Measurements from ENCODE around the gene ZNF654.

ZNF654 gene

GRCh38 chr3:88133711-88134263, 74.7 kb downstream of the ZNF654 start:
- TF ChIP-seq, protein P1, sequence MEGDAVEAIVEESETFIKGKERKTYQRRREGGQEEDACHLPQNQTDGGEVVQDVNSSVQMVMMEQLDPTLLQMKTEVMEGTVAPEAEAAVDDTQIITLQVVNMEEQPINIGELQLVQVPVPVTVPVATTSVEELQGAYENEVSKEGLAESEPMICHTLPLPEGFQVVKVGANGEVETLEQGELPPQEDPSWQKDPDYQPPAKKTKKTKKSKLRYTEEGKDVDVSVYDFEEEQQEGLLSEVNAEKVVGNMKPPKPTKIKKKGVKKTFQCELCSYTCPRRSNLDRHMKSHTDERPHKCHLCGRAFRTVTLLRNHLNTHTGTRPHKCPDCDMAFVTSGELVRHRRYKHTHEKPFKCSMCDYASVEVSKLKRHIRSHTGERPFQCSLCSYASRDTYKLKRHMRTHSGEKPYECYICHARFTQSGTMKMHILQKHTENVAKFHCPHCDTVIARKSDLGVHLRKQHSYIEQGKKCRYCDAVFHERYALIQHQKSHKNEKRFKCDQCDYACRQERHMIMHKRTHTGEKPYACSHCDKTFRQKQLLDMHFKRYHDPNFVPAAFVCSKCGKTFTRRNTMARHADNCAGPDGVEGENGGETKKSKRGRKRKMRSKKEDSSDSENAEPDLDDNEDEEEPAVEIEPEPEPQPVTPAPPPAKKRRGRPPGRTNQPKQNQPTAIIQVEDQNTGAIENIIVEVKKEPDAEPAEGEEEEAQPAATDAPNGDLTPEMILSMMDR (conservative IDR thresholded peaks at IDR 0.05; ENCODE audit: low read length) = no peak
- TF ChIP-seq EZH2phosphoT487 (IDR thresholded peaks at IDR 0.05; ENCODE audit: borderline replicate concordance) = no peak
- H3K36me3 ChIP-seq (ENCODE audit: insufficient read depth, low read length) = peaks cover 89% of the 10 kb centered on the region

GRCh38 chr3:88137836-88138235, 78.8 kb downstream of the ZNF654 start:
- Histone ChIP-seq H3K36me3 (ENCODE audit: insufficient read depth, low read length) (peaks cover 88% of the 10 kb centered on the region), H3K9me2 (replicated peaks; ENCODE audit: low read depth, low read length) (no peaks in the 10 kb centered on the region)

More at GRCh38 chr3:88133711-88134263, 74.7 kb downstream of the ZNF654 start:
- H3K9ac ChIP-seq (ENCODE audit: low read depth, low read length, poor library complexity, severe bottlenecking) = no peak overlapping the region
- no peaks in the 10 kb centered on the region for H3K4me1 ChIP-seq (ENCODE audit: insufficient read depth, low read length, poor library complexity, severe bottlenecking)
- no peak overlapping the region for H3K4me3 ChIP-seq (ENCODE audit: low read length, poor library complexity, severe bottlenecking)
- no peaks in the 10 kb centered on the region for H3K9me2 ChIP-seq (replicated peaks; ENCODE audit: low read depth, low read length)
- no peaks in the 10 kb centered on the region for H3K9me3 ChIP-seq (ENCODE audit: insufficient read depth, low read depth, low read length)
- no peak overlapping the region for H2AFZ ChIP-seq (ENCODE audit: low read length)
- H3K79me2 ChIP-seq (ENCODE audit: insufficient read depth, low read length) = peaks cover 14% of the 10 kb centered on the region; the same call in 1 of the 2 replicates
- peaks cover 3% of the 10 kb centered on the region for H4K20me1 ChIP-seq (ENCODE audit: insufficient read depth, low read length, poor library complexity, severe bottlenecking)
- no peaks in the 10 kb centered on the region for H3K27me3 ChIP-seq (ENCODE audit: insufficient read depth, low read length, poor library complexity, severe bottlenecking)
- H3K4me2 ChIP-seq (ENCODE audit: low read depth, low read length, poor library complexity, severe bottlenecking) = no peak overlapping the region
- H3F3A ChIP-seq (ENCODE audit: low read depth) = no peaks in the 10 kb centered on the region

DNA sequence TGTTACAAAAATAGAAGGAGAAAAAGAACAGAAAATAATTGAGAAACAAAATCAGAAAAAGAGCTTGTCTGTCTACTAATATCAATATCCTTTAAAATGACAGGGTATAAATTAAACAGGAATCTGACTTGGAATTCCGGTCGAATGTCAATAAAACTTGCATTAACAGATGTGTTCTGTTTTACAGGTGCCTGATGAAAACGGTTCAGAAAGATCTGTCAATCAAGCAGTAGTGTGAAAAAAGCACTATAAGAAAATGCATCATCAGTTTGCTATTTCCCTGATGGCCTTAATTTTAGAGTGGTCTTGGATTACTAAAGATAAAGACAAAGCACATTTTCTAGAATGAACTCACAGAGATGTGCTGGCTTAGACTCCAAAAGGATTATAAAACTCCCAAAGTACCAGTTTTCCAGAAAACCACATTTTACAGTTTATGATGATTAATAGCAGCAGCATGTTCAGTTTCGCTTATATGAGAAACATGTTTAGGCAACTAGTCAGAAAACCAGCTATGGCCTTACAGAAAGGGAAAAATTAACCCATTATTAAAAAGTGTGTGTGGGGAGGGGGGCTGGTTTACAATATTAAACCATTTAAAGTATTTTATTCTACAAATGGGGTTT, 82.5 kb downstream of the ZNF654 start:
- TF ChIP-seq, protein P1 (conservative IDR thresholded peaks at IDR 0.05; ENCODE audit: low read length) = no peak
- no peak for TF ChIP-seq EZH2phosphoT487 (IDR thresholded peaks at IDR 0.05; ENCODE audit: borderline replicate concordance)
- Histone ChIP-seq H3F3A (ENCODE audit: low read depth) (no peaks in the 10 kb centered on the region), H3K9ac (ENCODE audit: low read depth, low read length, poor library complexity, severe bottlenecking) (no peak overlapping the region), H3K4me3 (ENCODE audit: low read length, poor library complexity, severe bottlenecking) (no peak overlapping the region), H3K4me2 (ENCODE audit: low read depth, low read length, poor library complexity, severe bottlenecking) (no peak overlapping the region), H3K36me3 (ENCODE audit: insufficient read depth, low read length) (peaks cover 57% of the 10 kb centered on the region), H2AFZ (ENCODE audit: low read length) (no peak overlapping the region), H3K79me2 (ENCODE audit: insufficient read depth, low read length) (no peaks in the 10 kb centered on the region), H3K9me3 (ENCODE audit: insufficient read depth, low read depth, low read length) (no peaks in the 10 kb centered on the region), H3K9me2 (replicated peaks; ENCODE audit: low read depth, low read length) (no peaks in the 10 kb centered on the region), H4K20me1 (ENCODE audit: insufficient read depth, low read length, poor library complexity, severe bottlenecking) (no peaks in the 10 kb centered on the region), H3K4me1 (ENCODE audit: insufficient read depth, low read length, poor library complexity, severe bottlenecking) (peaks cover under 1% of the 10 kb centered on the region), H3K27me3 (ENCODE audit: insufficient read depth, low read length, poor library complexity, severe bottlenecking) (no peaks in the 10 kb centered on the region)

More at GRCh38 chr3:88137836-88138235, 78.8 kb downstream of the ZNF654 start:
- Histone ChIP-seq H2AFZ (ENCODE audit: low read length) (no peak overlapping the region), H3K9me3 (ENCODE audit: insufficient read depth, low read depth, low read length) (no peaks in the 10 kb centered on the region), H3F3A (ENCODE audit: low read depth) (no peaks in the 10 kb centered on the region), H3K27me3 (ENCODE audit: insufficient read depth, low read length, poor library complexity, severe bottlenecking) (no peaks in the 10 kb centered on the region), H3K4me2 (ENCODE audit: low read depth, low read length, poor library complexity, severe bottlenecking) (no peak overlapping the region), H3K4me3 (ENCODE audit: low read length, poor library complexity, severe bottlenecking) (no peak overlapping the region), H3K9ac (ENCODE audit: low read depth, low read length, poor library complexity, severe bottlenecking) (no peak overlapping the region), H3K4me1 (ENCODE audit: insufficient read depth, low read length, poor library complexity, severe bottlenecking) (no peaks in the 10 kb centered on the region), H4K20me1 (ENCODE audit: insufficient read depth, low read length, poor library complexity, severe bottlenecking) (peaks cover 3% of the 10 kb centered on the region), H3K79me2 (ENCODE audit: insufficient read depth, low read length) (0 out of 2 replicates have a peak, but pooled peaks cover 6% of the 10 kb centered on the region)
- no peak for TF ChIP-seq EZH2phosphoT487 (IDR thresholded peaks at IDR 0.05; ENCODE audit: borderline replicate concordance)
- TF ChIP-seq, protein P1 (conservative IDR thresholded peaks at IDR 0.05; ENCODE audit: low read length) = no peak

Measured in Loucy (cell line).